NT2/D1 (cell line): Measurements from ENCODE around the gene PRICKLE2.

Source experiments
- DNase-seq: peaks from one replicate; pipeline ENCODE4 v3.0.0-alpha.2; 2011; ENCODE audit warnings: low read depth, low spot score
- H3K27me3 ChIP-seq: 2 replicates; pipeline ENCODE4 v1.6.0; 2011; ENCODE audit warnings: mild to moderate bottlenecking; ENCODE audit not compliant: insufficient read length, insufficient read depth
- H3K36me3 ChIP-seq: 2 replicates; pipeline ENCODE4 v1.6.1; 2011; ENCODE audit warnings: mild to moderate bottlenecking, low read length, mixed read lengths; ENCODE audit not compliant: insufficient read depth, insufficient read length
- H3K4me1 ChIP-seq: 2 replicates; pipeline ENCODE4 v1.5.1; 2011; ENCODE audit not compliant: insufficient read depth, insufficient read length
- H3K4me3 ChIP-seq: 2 replicates; pipeline ENCODE4 v1.5.1; 2011; ENCODE audit warnings: low read depth; ENCODE audit not compliant: insufficient read length
- H3K9ac ChIP-seq: 2 replicates; pipeline ENCODE4 v1.6.0; 2011; ENCODE audit warnings: low read depth; ENCODE audit not compliant: insufficient read length
- H3K9me3 ChIP-seq: 2 replicates; pipeline ENCODE4 v1.5.1; 2011; ENCODE audit warnings: mild to moderate bottlenecking, low read length; ENCODE audit not compliant: insufficient read depth
- SUZ12 ChIP-seq: IDR thresholded peaks from 2 replicates; pipeline ENCODE4 v1.6.1; 2011; ENCODE audit not compliant: insufficient read length, insufficient read depth; ENCODE audit errors: extremely low read depth
- YY1 ChIP-seq: IDR thresholded peaks from 2 replicates; pipeline ENCODE4 v1.6.1; 2011; ENCODE audit not compliant: insufficient read length, insufficient read depth
- ZNF274 ChIP-seq: IDR thresholded peaks from 2 replicates; pipeline ENCODE4 v1.6.1; 2011; ENCODE audit warnings: mild to moderate bottlenecking, low read depth, low read length

The PRICKLE2 gene

GRCh38 chr3:64122476-64122875, 102.8 kb downstream of the PRICKLE2 start:
- Histone ChIP-seq H3K4me1 (no peaks in the 10 kb centered on the region), H3K9ac (no peak overlapping the region), H3K36me3 (peaks cover 25% of the 10 kb centered on the region), H3K9me3 (no peaks in the 10 kb centered on the region; the same call in 1 of the 2 replicates), H3K27me3 (no peaks in the 10 kb centered on the region), H3K4me3 (no peak overlapping the region)
- no peak for DNase-seq
- TF ChIP-seq YY1 (no peak), SUZ12 (no peak), ZNF274 (no peak)

GRCh38 chr3:64121750-64122311, 103.4 kb downstream of the PRICKLE2 start:
- Histone ChIP-seq H3K27me3 (no peaks in the 10 kb centered on the region), H3K4me1 (no peaks in the 10 kb centered on the region), H3K36me3 (peaks cover 18% of the 10 kb centered on the region), H3K4me3 (no peak overlapping the region), H3K9ac (no peak overlapping the region), H3K9me3 (no peaks in the 10 kb centered on the region; the same call in 1 of the 2 replicates)
- DNase-seq: no peak
- TF ChIP-seq SUZ12 (no peak), YY1 (no peak), ZNF274 (no peak)

- Histone ChIP-seq H3K27me3 (no peaks in the 10 kb centered on the region), H3K4me3 (no peak overlapping the region), H3K36me3 (peaks cover 16% of the 10 kb centered on the region), H3K9ac (no peak overlapping the region), H3K4me1 (no peaks in the 10 kb centered on the region), H3K9me3 (no peaks in the 10 kb centered on the region; the same call in none of the 2 replicates)
- DNase-seq: no peak
- TF ChIP-seq YY1: no peak
- no peak for TF ChIP-seq SUZ12
- no peak for TF ChIP-seq ZNF274
These were observed 104.4 kb downstream of the PRICKLE2 start for GRCh38 chr3:64120876-64121275.

- TF ChIP-seq ZNF274 (no peak), SUZ12 (no peak), YY1 (no peak)
- Histone ChIP-seq H3K9me3 (peaks cover 21% of the 10 kb centered on the region), H3K4me1 (no peaks in the 10 kb centered on the region), H3K9ac (no peak overlapping the region), H3K36me3 (peaks cover 12% of the 10 kb centered on the region), H3K4me3 (no peak overlapping the region), H3K27me3 (no peaks in the 10 kb centered on the region)
- DNase-seq: no peak
These were observed 107.8 kb downstream of the PRICKLE2 start for GRCh38 chr3:64117483-64117882.

GRCh38 chr3:64114651-64115050, 110.6 kb downstream of the PRICKLE2 start:
- no peak overlapping the region for H3K9ac ChIP-seq
- H3K36me3 ChIP-seq: peaks cover under 1% of the 10 kb centered on the region
- H3K9me3 ChIP-seq: peaks cover 21% of the 10 kb centered on the region
- no peak overlapping the region for H3K4me3 ChIP-seq
- H3K4me1 ChIP-seq: no peaks in the 10 kb centered on the region
- DNase-seq: no peak
- no peak for TF ChIP-seq ZNF274
- no peak for TF ChIP-seq YY1
- TF ChIP-seq SUZ12: no peak
- no peaks in the 10 kb centered on the region for H3K27me3 ChIP-seq

- H3K9me3 ChIP-seq: peaks cover 21% of the 10 kb centered on the region
- H3K4me1 ChIP-seq: peaks cover 16% of the 10 kb centered on the region
- H3K4me3 ChIP-seq: no peak overlapping the region
- no peak overlapping the region for H3K9ac ChIP-seq
- no peak for DNase-seq
- no peaks in the 10 kb centered on the region for H3K36me3 ChIP-seq
- no peaks in the 10 kb centered on the region for H3K27me3 ChIP-seq
- no peak for TF ChIP-seq ZNF274
- TF ChIP-seq SUZ12: no peak
- no peak for TF ChIP-seq YY1
These were observed 113.4 kb downstream of the PRICKLE2 start for GRCh38 chr3:64111872-64112271.

- no peak for TF ChIP-seq SUZ12
- TF ChIP-seq ZNF274: no peak
- no peak for TF ChIP-seq YY1
- no peak overlapping the region for H3K4me3 ChIP-seq
- DNase-seq: no peak
- peaks cover 21% of the 10 kb centered on the region for H3K9me3 ChIP-seq
- peaks cover 3% of the 10 kb centered on the region for H3K36me3 ChIP-seq
- peaks cover 16% of the 10 kb centered on the region for H3K4me1 ChIP-seq
- H3K27me3 ChIP-seq: no peaks in the 10 kb centered on the region
- H3K9ac ChIP-seq: no peak overlapping the region
These were observed 114.2 kb downstream of the PRICKLE2 start for GRCh38 chr3:64111083-64111482.
